Measurements from ENCODE around the gene GALT. TPM values are rescaled to one million over a fixed set of nuclear protein-coding genes. Genes with fewer than 3 reads are reported as not detected.
A peak's percentile ranks its signal among the peaks of the same experiment; 100 is the strongest.

The GALT gene
- total and polyA plus RNA-seq, 2 of the 13 experiments (the other 11 are each of a cell fraction or from before 2014, with no cell fraction given), result 40.4 to 46.3 TPM

GRCh38 chr9:34628656-34629490, 17.6 kb upstream of the GALT start, which contains the start of gene ARID3C (continued):
- TF ChIP-seq ZNF674 (CRISPR knock-in tag; IDR thresholded peaks at IDR 0.05; ENCODE audit: low read depth) (0 out of 2 replicates have a peak, but pooled peaks have one; percentile 56), SALL1 (CRISPR knock-in tag; IDR thresholded peaks at IDR 0.05) (0 out of 2 replicates have a peak, but pooled peaks have one; percentile 23), TBX2 (CRISPR knock-in tag; IDR thresholded peaks at IDR 0.05; ENCODE audit: borderline replicate concordance) (0 out of 2 replicates have a peak, but pooled peaks have one; percentile 15), ZNF687 (CRISPR knock-in tag; IDR thresholded peaks at IDR 0.05) (peak; percentile 56), ZFY (CRISPR knock-in tag; IDR thresholded peaks at IDR 0.05) (peak; percentile 36; the same call in 1 of the 2 replicates)

GRCh38 chr9:34629491-34629808, 17.0 kb upstream of the GALT start:
- Histone ChIP-seq H4K20me1 (ENCODE audit: insufficient read depth, low read length) (no peaks in the 10 kb centered on the region), H3K9ac (ENCODE audit: insufficient read depth, low read depth, low read length) (no peak overlapping the region), H3K9me3 (ENCODE audit: low read length) (no peaks in the 10 kb centered on the region), H3K4me3 (replicated peaks in 1 of 3; ENCODE audit: insufficient read depth in 1 of 3, low read depth in 2 of 3, low read length in 3 of 3) (peak overlapping the region in 1 of 3 experiments; percentile 73; a peak in 2 of 6 replicates), H3K27ac (ENCODE audit: extremely low read length, insufficient read depth, low read length) (no peak overlapping the region), H3K27me3 (ENCODE audit: control insufficient read depth in 1 of 2, insufficient read depth in 2 of 2, low read length in 2 of 2) (peaks cover 4 to 20% of the 10 kb centered on the region in 2 experiments; a peak in 3 of 5 replicates), H3K4me2 (ENCODE audit: low read depth, low read length) (peak overlapping the region; percentile 72), H2AFZ (ENCODE audit: low read length) (no peak overlapping the region), H3K79me2 (ENCODE audit: insufficient read depth, low read length) (no peaks in the 10 kb centered on the region), H3K36me3 (replicated peaks in 1 of 2; ENCODE audit: control insufficient read depth in 1 of 2, insufficient read depth in 2 of 2, low read length in 2 of 2) (no peaks in the 10 kb centered on the region), H3K4me1 (ENCODE audit: insufficient read depth, low read length) (peaks cover 41% of the 10 kb centered on the region)
- FAIRE-seq, result no peak
- in situ Hi-C loops (cut with HindIII; ENCODE audit: extremely low pct_ligation_motif_present, low pct_unique_long_range_greater_than_20kb), result no loop called here
- no TSS peak for BruUV-seq (replicated peaks)
- no peak for DNase-seq (ENCODE audit: low spot score)
- 81% methylated on average over 1 of the region's 5 CpGs for WGBS (ENCODE audit: low lambda C conversion rate)
- ChIA-PET CTCF (ENCODE audit: low intra/inter-chr PET ratio, low total read pairs) (no interaction called here), POLR2A (interaction anchor here (0.9 to 2.0 kb wide), 6 partner anchors 8 to 36 kb away, joined by 3 to 9 read pairs (median 4); partner anchors contain the start of genes DCTN3, GALT, RPP25L and SIGMAR1)
- ATAC-seq, result peak; percentile 10
- TF ChIP-seq SP4 (CRISPR knock-in tag; IDR thresholded peaks at IDR 0.05) (no peak), THAP9 (CRISPR knock-in tag; IDR thresholded peaks at IDR 0.05; ENCODE audit: borderline replicate concordance) (no peak), MYPOP (CRISPR knock-in tag; IDR thresholded peaks at IDR 0.05) (0 out of 2 replicates have a peak, but pooled peaks have one; percentile 4), ZNF34 (CRISPR knock-in tag; IDR thresholded peaks at IDR 0.05; ENCODE audit: borderline replicate concordance) (no peak), SOX13 (IDR thresholded peaks at IDR 0.05) (no peak), SOX13 (CRISPR knock-in tag; conservative IDR thresholded peaks at IDR 0.05 in 1 of 2, IDR thresholded peaks at IDR 0.05 in 1 of 2) (no peak), NCOA1 (CRISPR knock-in tag; IDR thresholded peaks at IDR 0.05) (0 out of 2 replicates have a peak, but pooled peaks have one; percentile 32), PHF5A (CRISPR knock-in tag; IDR thresholded peaks at IDR 0.05; ENCODE audit: low read depth, unreplicated experiment) (no peak)
- intact Hi-C loops (cut with micrococcal nuclease; ENCODE audit: unreplicated experiment), result no loop called here

Measured in HepG2 (cell line).